ENCODE data around the gene RAC2.
"Not testable (repeated sequence)": the region's sequence is repeated elsewhere in the genome, so short reads cannot be mapped to it uniquely, and the experiment has no call there.

RAC2 gene

GRCh38 chr22:37254209-37254866, 10.3 kb upstream of the RAC2 start:
- no peak for DNase-seq

GRCh38 chr22:37253126-37253660, 9.1 kb upstream of the RAC2 start:
- DNase-seq: no peak

- DNase-seq: not testable (repeated sequence)
These were observed 7.8 kb upstream of the RAC2 start for GRCh38 chr22:37251836-37252235.

GRCh38 chr22:37249986-37250385, 5.9 kb upstream of the RAC2 start:
- DNase-seq: no peak

GRCh38 chr22:37248251-37248650, 4.2 kb upstream of the RAC2 start:
- DNase-seq: no peak

- no peak for DNase-seq
These were observed 1.7 kb upstream of the RAC2 start for GRCh38 chr22:37245740-37246139.

GRCh38 chr22:37244922-37245722, 1.1 kb upstream of the RAC2 start:
- DNase-seq: no peak

- no peak for DNase-seq
These were observed 511 bp downstream of the RAC2 start for GRCh38 chr22:37243402-37244113.

- DNase-seq: no peak
These were observed 1.6 kb downstream of the RAC2 start for GRCh38 chr22:37242395-37242918.

- DNase-seq: no peak
These were observed 2.5 kb downstream of the RAC2 start for GRCh38 chr22:37241351-37242142.

GRCh38 chr22:37240941-37241320, 3.1 kb downstream of the RAC2 start:
- no peak for DNase-seq

GRCh38 chr22:37240240-37240940, 3.7 kb downstream of the RAC2 start:
- no peak for DNase-seq

- no peak for DNase-seq
These were observed 4.5 kb downstream of the RAC2 start for GRCh38 chr22:37239336-37240239.

GRCh38 chr22:37237371-37238268, 6.4 kb downstream of the RAC2 start:
- no peak for DNase-seq

GRCh38 chr22:37235897-37236607, 8.0 kb downstream of the RAC2 start:
- DNase-seq: no peak

GRCh38 chr22:37234736-37235711, 9.0 kb downstream of the RAC2 start:
- no peak for DNase-seq

- DNase-seq: no peak
These were observed 10.1 kb downstream of the RAC2 start for GRCh38 chr22:37233751-37234631.

All from GOT3 (cell line).